Memory B cell (primary cell): ENCODE measurements around the gene TCIRG1.

Experiments
- ATAC-seq: fragments of 150-1000 bp; cut with Tn5 transposase; 2 replicates; pipeline ENCODE4 v1.10.0; 2021; ENCODE audit warnings: low read depth, mild to moderate bottlenecking, moderate library complexity
- DNase-seq, 2 donors: peaks; one replicate each; pipeline ENCODE4 v3.0.0; 2022; ENCODE audit warnings: low spot score in 2 of 2
- H3K27ac Mint-ChIP-seq: one replicate; pipeline ENCODE4 v1.8.0; 2022; ENCODE audit warnings: mild to moderate bottlenecking, moderate library complexity, mixed read lengths
- H3K27me3 Mint-ChIP-seq: one replicate; pipeline ENCODE4 v1.8.0; 2022; ENCODE audit warnings: mixed read lengths
- H3K36me3 Mint-ChIP-seq: one replicate; pipeline ENCODE4 v1.8.0; 2022; ENCODE audit warnings: mild to moderate bottlenecking, mixed read lengths
- H3K4me1 Mint-ChIP-seq: one replicate; pipeline ENCODE4 v1.8.0; 2022; ENCODE audit warnings: mixed read lengths
- H3K4me3 Mint-ChIP-seq: one replicate; pipeline ENCODE4 v1.8.0; 2022; ENCODE audit warnings: mild to moderate bottlenecking, moderate library complexity, mixed read lengths
- H3K9me3 Mint-ChIP-seq: one replicate; pipeline ENCODE4 v1.8.0; 2022; ENCODE audit warnings: mixed read lengths

Gene TCIRG1

GRCh38 chr11:67999704-68000103 lies 39.1 kb upstream of the TCIRG1 start:
- no peak overlapping the region for H3K4me3 Mint-ChIP-seq
- H3K36me3 Mint-ChIP-seq = peaks cover 19% of the 10 kb centered on the region
- H3K27ac Mint-ChIP-seq = no peak overlapping the region
- DNase-seq (no peak), ATAC-seq (no peak)
- H3K4me1 Mint-ChIP-seq = peaks cover 37% of the 10 kb centered on the region
- H3K9me3 Mint-ChIP-seq = no peaks in the 10 kb centered on the region
- no peaks in the 10 kb centered on the region for H3K27me3 Mint-ChIP-seq

GRCh38 chr11:68002575-68002937 lies 36.3 kb upstream of the TCIRG1 start:
- H3K36me3 Mint-ChIP-seq = peaks cover 8% of the 10 kb centered on the region
- H3K27ac Mint-ChIP-seq = peak overlapping the region; percentile 85
- peak overlapping the region; percentile 97 for H3K4me3 Mint-ChIP-seq
- ATAC-seq (peak; percentile 41), DNase-seq (peak in 1 of 2 donors; percentile 50)
- H3K9me3 Mint-ChIP-seq = no peaks in the 10 kb centered on the region
- peaks cover 34% of the 10 kb centered on the region for H3K4me1 Mint-ChIP-seq
- H3K27me3 Mint-ChIP-seq = no peaks in the 10 kb centered on the region

GRCh38 chr11:68002938-68003845 lies 35.6 kb upstream of the TCIRG1 start:
- Mint-ChIP-seq H3K27me3 (no peaks in the 10 kb centered on the region), H3K27ac (peak overlapping the region; percentile 85), H3K36me3 (peaks cover 6% of the 10 kb centered on the region), H3K4me3 (peak overlapping the region; percentile 97), H3K9me3 (no peaks in the 10 kb centered on the region), H3K4me1 (peaks cover 32% of the 10 kb centered on the region)
- DNase-seq (peak; percentile 63 to 73), ATAC-seq (peak; percentile 74)

GRCh38 chr11:68003846-68004550 lies 34.8 kb upstream of the TCIRG1 start, which contains the start of gene UNC93B1:
Gene UNC93B1 (minus strand): TSS chr11:68004097. CDS start chr11:68004043, 54 bp downstream.
- DNase-seq = peak; percentile 68 to 69
- Mint-ChIP-seq H3K27ac (peak within 1 kb of the TSS; percentile 85), H3K4me1 (peaks cover 30% of the 10 kb centered on the region), H3K27me3 (no peaks in the 10 kb centered on the region), H3K9me3 (no peaks in the 10 kb centered on the region), H3K4me3 (peak within 1 kb of the TSS; percentile 97), H3K36me3 (peaks cover 2% of the 10 kb centered on the region)
- ATAC-seq = peak; percentile 69

- no peaks in the 10 kb centered on the region for H3K9me3 Mint-ChIP-seq
- no peaks in the 10 kb centered on the region for H3K27me3 Mint-ChIP-seq
- peaks cover 37% of the 10 kb centered on the region for H3K4me1 Mint-ChIP-seq
- peak overlapping the region; percentile 97 for H3K4me3 Mint-ChIP-seq
- peaks cover 2% of the 10 kb centered on the region for H3K36me3 Mint-ChIP-seq
- peak overlapping the region; percentile 84 for H3K27ac Mint-ChIP-seq
- ATAC-seq (no peak), DNase-seq (no peak)
These were observed 34.1 kb upstream of the TCIRG1 start for GRCh38 chr11:68004551-68005335.

- Mint-ChIP-seq H3K36me3 (peaks cover 2% of the 10 kb centered on the region), H3K9me3 (no peaks in the 10 kb centered on the region), H3K4me1 (peaks cover 44% of the 10 kb centered on the region), H3K27me3 (no peaks in the 10 kb centered on the region), H3K4me3 (no peak overlapping the region), H3K27ac (no peak overlapping the region)
- DNase-seq (no peak), ATAC-seq (no peak)
These were observed 32.1 kb upstream of the TCIRG1 start for GRCh38 chr11:68006606-68007166.

GRCh38 chr11:68007498-68008380 lies 31.1 kb upstream of the TCIRG1 start:
- H3K4me1 Mint-ChIP-seq = peaks cover 36% of the 10 kb centered on the region
- no peaks in the 10 kb centered on the region for H3K36me3 Mint-ChIP-seq
- no peak overlapping the region for H3K27ac Mint-ChIP-seq
- ATAC-seq = no peak
- H3K4me3 Mint-ChIP-seq = no peak overlapping the region
- H3K27me3 Mint-ChIP-seq = no peaks in the 10 kb centered on the region
- H3K9me3 Mint-ChIP-seq = no peaks in the 10 kb centered on the region
- DNase-seq = no peak

GRCh38 chr11:68008381-68009337 lies 30.2 kb upstream of the TCIRG1 start:
- H3K27ac Mint-ChIP-seq = peak overlapping the region; percentile 71
- H3K9me3 Mint-ChIP-seq = no peaks in the 10 kb centered on the region
- ATAC-seq = peak; percentile 63
- peak overlapping the region; percentile 39 for H3K4me3 Mint-ChIP-seq
- H3K27me3 Mint-ChIP-seq = no peaks in the 10 kb centered on the region
- peaks cover 33% of the 10 kb centered on the region for H3K4me1 Mint-ChIP-seq
- no peaks in the 10 kb centered on the region for H3K36me3 Mint-ChIP-seq
- peak in 1 of 2 donors; percentile 35 for DNase-seq

GRCh38 chr11:68009391-68010089 lies 29.3 kb upstream of the TCIRG1 start:
- H3K27ac Mint-ChIP-seq = peak overlapping the region; percentile 71
- H3K27me3 Mint-ChIP-seq = no peaks in the 10 kb centered on the region
- no peak for DNase-seq
- H3K4me1 Mint-ChIP-seq = peaks cover 31% of the 10 kb centered on the region
- H3K4me3 Mint-ChIP-seq = peak overlapping the region; percentile 63
- no peaks in the 10 kb centered on the region for H3K36me3 Mint-ChIP-seq
- peak; percentile 41 for ATAC-seq
- no peaks in the 10 kb centered on the region for H3K9me3 Mint-ChIP-seq

GRCh38 chr11:68010090-68011041 lies 28.5 kb upstream of the TCIRG1 start, which contains the start of gene ALDH3B1:
Gene ALDH3B1 (plus strand): TSS chr11:68010327. CDS start chr11:68015298, 4,971 bp downstream.
- H3K36me3 Mint-ChIP-seq = no peaks in the 10 kb centered on the region
- ATAC-seq (peak; percentile 56), DNase-seq (peak in 1 of 2 donors; percentile 33)
- peak within 1 kb of the TSS; percentile 71 for H3K27ac Mint-ChIP-seq
- H3K27me3 Mint-ChIP-seq = no peaks in the 10 kb centered on the region
- peaks cover 26% of the 10 kb centered on the region for H3K4me1 Mint-ChIP-seq
- no peaks in the 10 kb centered on the region for H3K9me3 Mint-ChIP-seq
- peak within 1 kb of the TSS; percentile 63 for H3K4me3 Mint-ChIP-seq
